ENCODE data around the gene CTIF. TPM values are rescaled to one million over a fixed set of nuclear protein-coding genes. Genes with fewer than 3 reads are reported as not detected.

CTIF gene
- total RNA-seq, 2 donors from 2014 or later = 6.1 to 7.3 TPM

DNA sequence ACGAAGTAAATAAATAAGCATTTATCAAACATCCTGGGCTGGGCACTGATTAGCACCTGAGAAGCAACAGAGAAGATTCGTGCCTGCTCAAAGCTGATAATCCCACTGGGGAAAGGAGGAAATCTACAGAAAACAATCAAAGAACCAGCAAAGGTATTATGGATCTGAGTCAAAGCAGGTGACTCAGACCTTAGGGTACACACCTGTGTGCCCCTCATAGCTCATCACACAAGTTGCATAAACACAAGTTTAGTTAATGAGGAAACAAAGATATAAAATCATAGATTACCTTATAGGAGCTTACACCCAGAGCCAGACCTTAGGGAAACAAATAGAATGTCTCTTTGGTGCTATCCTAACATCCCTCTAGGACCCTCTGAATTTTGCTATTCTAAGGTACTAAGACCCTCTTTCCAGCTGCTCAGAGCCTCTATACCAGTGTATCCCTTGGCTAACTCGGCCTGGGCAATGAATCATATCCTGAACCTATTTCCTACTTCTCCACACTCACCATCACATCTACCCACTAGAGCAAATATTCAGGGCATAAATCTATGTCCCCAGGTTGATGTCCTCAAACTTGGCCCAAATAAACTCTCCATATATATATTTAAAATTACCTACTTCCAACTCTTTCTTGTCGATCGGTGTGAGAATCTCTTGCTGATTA, 19.3 kb upstream of the CTIF start:
- H3K4me1 Mint-ChIP-seq = peaks cover 2% of the 10 kb centered on the region
- peaks cover 2% of the 10 kb centered on the region for H3K36me3 Mint-ChIP-seq (ENCODE audit: low read depth)
- peaks cover 77% of the 10 kb centered on the region for H3K27me3 Mint-ChIP-seq
- no peaks in the 10 kb centered on the region for H3K9me3 ChIP-seq (ENCODE audit: control insufficient read depth, low read length, poor library complexity, severe bottlenecking)
- ATAC-seq (no peak), DNase-seq (no peak)
- no peak overlapping the region for H3K4me3 Mint-ChIP-seq
- no peak overlapping the region for H3K27ac Mint-ChIP-seq

DNA sequence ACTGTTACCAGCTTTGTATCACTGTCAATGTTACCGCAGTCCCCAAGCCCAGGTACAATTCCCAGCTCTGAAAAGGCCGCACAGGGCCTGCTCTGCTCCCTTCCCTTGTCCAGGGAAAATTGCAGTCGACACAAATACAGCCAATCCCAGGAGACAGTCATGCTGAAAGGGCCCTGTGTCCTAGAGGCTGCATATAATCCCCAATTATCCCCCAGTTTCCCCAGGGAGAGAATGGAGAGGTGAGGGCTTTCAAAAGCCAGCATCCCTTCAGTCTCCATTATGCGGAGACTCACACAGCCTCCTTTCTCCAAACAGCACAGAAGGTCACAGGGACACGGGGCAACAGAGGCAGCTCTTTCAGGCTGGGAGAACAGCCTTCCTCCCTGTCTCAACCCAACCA, 17.1 kb upstream of the CTIF start:
- no peaks in the 10 kb centered on the region for H3K9me3 ChIP-seq (ENCODE audit: control insufficient read depth, low read length, poor library complexity, severe bottlenecking)
- H3K4me3 Mint-ChIP-seq = no peak overlapping the region
- DNase-seq (no peak), ATAC-seq (no peak)
- peaks cover 2% of the 10 kb centered on the region for H3K36me3 Mint-ChIP-seq (ENCODE audit: low read depth)
- H3K4me1 Mint-ChIP-seq = peaks cover 2% of the 10 kb centered on the region
- H3K27ac Mint-ChIP-seq = no peak overlapping the region
- H3K27me3 Mint-ChIP-seq = peaks cover 69% of the 10 kb centered on the region

GRCh38 chr18:48525671-48526070, 13.2 kb upstream of the CTIF start:
- H3K9me3 ChIP-seq (ENCODE audit: control insufficient read depth, low read length, poor library complexity, severe bottlenecking) = no peaks in the 10 kb centered on the region
- DNase-seq (no peak), ATAC-seq (no peak)
- H3K36me3 Mint-ChIP-seq (ENCODE audit: low read depth) = no peaks in the 10 kb centered on the region
- no peak overlapping the region for H3K27ac Mint-ChIP-seq
- H3K4me3 Mint-ChIP-seq = no peak overlapping the region
- peaks cover 2% of the 10 kb centered on the region for H3K4me1 Mint-ChIP-seq
- H3K27me3 Mint-ChIP-seq = peaks cover 65% of the 10 kb centered on the region

- H3K27me3 Mint-ChIP-seq = peaks cover 61% of the 10 kb centered on the region
- DNase-seq (no peak), ATAC-seq (no peak)
- H3K9me3 ChIP-seq (ENCODE audit: control insufficient read depth, low read length, poor library complexity, severe bottlenecking) = no peaks in the 10 kb centered on the region
- no peak overlapping the region for H3K27ac Mint-ChIP-seq
- no peaks in the 10 kb centered on the region for H3K4me1 Mint-ChIP-seq
- H3K36me3 Mint-ChIP-seq (ENCODE audit: low read depth) = no peaks in the 10 kb centered on the region
- no peak overlapping the region for H3K4me3 Mint-ChIP-seq
These were observed 11.4 kb upstream of the CTIF start for GRCh38 chr18:48527461-48527860.

GRCh38 chr18:48528861-48529260, 10.0 kb upstream of the CTIF start:
- ATAC-seq = no peak
- no peak overlapping the region for H3K27ac Mint-ChIP-seq
- H3K27me3 Mint-ChIP-seq = peaks cover 51% of the 10 kb centered on the region

GRCh38 chr18:48529796-48530195, 9.0 kb upstream of the CTIF start:
- H3K27me3 Mint-ChIP-seq = peaks cover 53% of the 10 kb centered on the region
- DNase-seq = no peak
- ATAC-seq = no peak
- H3K4me1 Mint-ChIP-seq = peaks cover 7% of the 10 kb centered on the region
- no peak overlapping the region for H3K27ac Mint-ChIP-seq
- H3K9me3 ChIP-seq (ENCODE audit: control insufficient read depth, low read length, poor library complexity, severe bottlenecking) = no peaks in the 10 kb centered on the region
- no peak overlapping the region for H3K4me3 Mint-ChIP-seq
- no peaks in the 10 kb centered on the region for H3K36me3 Mint-ChIP-seq (ENCODE audit: low read depth)

More at GRCh38 chr18:48528861-48529260, 10.0 kb upstream of the CTIF start:
- no peaks in the 10 kb centered on the region for H3K9me3 ChIP-seq (ENCODE audit: control insufficient read depth, low read length, poor library complexity, severe bottlenecking)
- no peak for DNase-seq
- Mint-ChIP-seq H3K36me3 (ENCODE audit: low read depth) (no peaks in the 10 kb centered on the region), H3K4me1 (peaks cover 7% of the 10 kb centered on the region), H3K4me3 (no peak overlapping the region)

- Mint-ChIP-seq H3K27me3 (peaks cover 53% of the 10 kb centered on the region), H3K27ac (no peak overlapping the region), H3K4me3 (no peak overlapping the region), H3K36me3 (ENCODE audit: low read depth) (no peaks in the 10 kb centered on the region), H3K4me1 (peaks cover 7% of the 10 kb centered on the region)
- ATAC-seq (no peak), DNase-seq (no peak)
- no peaks in the 10 kb centered on the region for H3K9me3 ChIP-seq (ENCODE audit: control insufficient read depth, low read length, poor library complexity, severe bottlenecking)
These were observed 8.3 kb upstream of the CTIF start for GRCh38 chr18:48530399-48531081.

DNA sequence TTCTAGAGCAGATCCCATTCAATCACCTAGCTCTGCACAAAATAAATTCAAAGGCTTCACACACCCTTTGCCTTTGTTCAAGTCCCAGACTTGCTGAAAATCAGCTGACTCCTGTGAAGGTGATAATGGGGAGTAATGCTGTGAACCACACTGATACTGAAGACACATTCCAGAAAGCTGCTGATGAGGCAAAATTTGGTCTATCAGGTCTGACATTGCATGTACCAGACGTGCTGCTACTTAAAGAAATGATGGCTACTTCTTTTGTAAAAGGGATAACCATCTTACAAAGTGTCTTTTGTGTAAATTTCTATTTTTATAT, 7.8 kb upstream of the CTIF start:
- H3K4me1 Mint-ChIP-seq = peaks cover 7% of the 10 kb centered on the region
- ATAC-seq (no peak), DNase-seq (no peak)
- H3K36me3 Mint-ChIP-seq (ENCODE audit: low read depth) = no peaks in the 10 kb centered on the region
- no peak overlapping the region for H3K27ac Mint-ChIP-seq
- no peaks in the 10 kb centered on the region for H3K9me3 ChIP-seq (ENCODE audit: control insufficient read depth, low read length, poor library complexity, severe bottlenecking)
- H3K27me3 Mint-ChIP-seq = peaks cover 55% of the 10 kb centered on the region
- no peak overlapping the region for H3K4me3 Mint-ChIP-seq

GRCh38 chr18:48531908-48532307, 6.9 kb upstream of the CTIF start:
- Mint-ChIP-seq H3K36me3 (ENCODE audit: low read depth) (no peaks in the 10 kb centered on the region), H3K4me1 (peaks cover 7% of the 10 kb centered on the region), H3K4me3 (no peak overlapping the region), H3K27me3 (peaks cover 55% of the 10 kb centered on the region), H3K27ac (no peak overlapping the region)
- no peaks in the 10 kb centered on the region for H3K9me3 ChIP-seq (ENCODE audit: control insufficient read depth, low read length, poor library complexity, severe bottlenecking)
- no peak for ATAC-seq
- no peak for DNase-seq

DNA sequence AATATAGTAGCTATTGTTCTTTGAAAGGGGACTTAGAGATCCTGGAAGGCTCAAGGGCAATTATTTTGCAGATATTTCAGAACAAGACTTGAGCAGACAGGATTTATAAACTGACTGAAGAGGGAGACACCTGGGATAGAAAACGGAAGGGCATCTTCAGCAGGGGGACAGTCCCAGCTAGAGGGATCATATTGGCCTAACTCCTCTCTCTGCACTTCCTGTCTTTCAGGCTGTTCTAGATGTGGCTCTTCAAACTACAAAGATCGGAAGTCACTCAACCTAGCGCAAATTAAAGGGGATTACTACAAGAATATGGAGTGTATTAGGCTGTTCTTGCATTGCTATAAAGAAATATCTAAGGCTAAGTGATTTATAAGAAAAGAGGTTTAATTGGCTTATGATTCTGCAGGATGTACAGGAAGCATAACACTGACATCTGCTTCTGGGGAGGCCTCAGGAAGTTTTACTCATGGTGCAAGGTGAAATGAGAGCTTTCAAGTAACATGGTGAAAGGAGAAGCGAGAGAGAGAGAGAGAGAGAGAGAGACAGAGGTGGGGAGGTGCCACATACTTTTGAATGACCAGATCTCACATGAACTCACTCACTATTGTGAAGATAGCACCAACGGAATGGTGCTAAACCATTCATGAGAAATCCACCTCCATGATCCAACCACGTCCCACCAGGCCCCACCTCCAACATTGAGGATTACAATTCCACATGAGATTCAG, 5.3 kb upstream of the CTIF start:
- H3K36me3 Mint-ChIP-seq (ENCODE audit: low read depth) = no peaks in the 10 kb centered on the region
- H3K27me3 Mint-ChIP-seq = peaks cover 39% of the 10 kb centered on the region
- DNase-seq = no peak
- peaks cover 7% of the 10 kb centered on the region for H3K4me1 Mint-ChIP-seq
- ATAC-seq = no peak
- H3K4me3 Mint-ChIP-seq = no peak overlapping the region
- H3K27ac Mint-ChIP-seq = no peak overlapping the region
- H3K9me3 ChIP-seq (ENCODE audit: control insufficient read depth, low read length, poor library complexity, severe bottlenecking) = no peaks in the 10 kb centered on the region

GRCh38 chr18:48534364-48534763, 4.5 kb upstream of the CTIF start:
- H3K4me3 Mint-ChIP-seq = no peak overlapping the region
- H3K27ac Mint-ChIP-seq = no peak overlapping the region
- no peaks in the 10 kb centered on the region for H3K36me3 Mint-ChIP-seq (ENCODE audit: low read depth)
- H3K4me1 Mint-ChIP-seq = peaks cover 11% of the 10 kb centered on the region
- DNase-seq (no peak), ATAC-seq (no peak)
- H3K9me3 ChIP-seq (ENCODE audit: control insufficient read depth, low read length, poor library complexity, severe bottlenecking) = no peaks in the 10 kb centered on the region
- peaks cover 30% of the 10 kb centered on the region for H3K27me3 Mint-ChIP-seq

GRCh38 chr18:48535956-48536355, 2.9 kb upstream of the CTIF start:
- H3K36me3 Mint-ChIP-seq (ENCODE audit: low read depth) = no peaks in the 10 kb centered on the region
- H3K4me1 Mint-ChIP-seq = peaks cover 13% of the 10 kb centered on the region
- ATAC-seq (no peak), DNase-seq (no peak)
- no peak overlapping the region for H3K27ac Mint-ChIP-seq
- peaks cover 27% of the 10 kb centered on the region for H3K27me3 Mint-ChIP-seq
- H3K4me3 Mint-ChIP-seq = no peak overlapping the region
- H3K9me3 ChIP-seq (ENCODE audit: control insufficient read depth, low read length, poor library complexity, severe bottlenecking) = no peaks in the 10 kb centered on the region

GRCh38 chr18:48536516-48536915, 2.3 kb upstream of the CTIF start:
- Mint-ChIP-seq H3K4me3 (no peak overlapping the region), H3K4me1 (peaks cover 13% of the 10 kb centered on the region), H3K27ac (no peak overlapping the region), H3K27me3 (peaks cover 21% of the 10 kb centered on the region), H3K36me3 (ENCODE audit: low read depth) (no peaks in the 10 kb centered on the region)
- no peak for ATAC-seq
- no peaks in the 10 kb centered on the region for H3K9me3 ChIP-seq (ENCODE audit: control insufficient read depth, low read length, poor library complexity, severe bottlenecking)
- no peak for DNase-seq

Measured in T-helper 17 cell (primary cell).